ENCODE measurements around the gene CLDN10.

Gene CLDN10

GRCh38 chr13:95552539-95553441, at the start of gene CLDN10:
TSS of gene CLDN10 (plus strand) at chr13:95552720. CDS start at chr13:95552754, 34 bp downstream.
- no peak within 1 kb of the TSS for H3K4me3 ChIP-seq (ENCODE audit: low read depth in 1 of 2, low read length in 2 of 2)
- no peaks in the 10 kb centered on the region for H3K9me3 ChIP-seq (ENCODE audit: control insufficient read depth in 1 of 2, low read length in 2 of 2)
- no peak within 1 kb of the TSS for H3K27ac ChIP-seq (ENCODE audit: low read depth, low read length)

GRCh38 chr13:95503662-95504061, 48.9 kb upstream of the CLDN10 start:
- peaks cover 0 to 4% of the 10 kb centered on the region in 2 donors for H3K27me3 ChIP-seq (ENCODE audit: control insufficient read depth in 1 of 2, insufficient read depth in 2 of 2, low read length in 2 of 2)
- no peak overlapping the region for H3K27ac ChIP-seq (ENCODE audit: low read depth, low read length)
- H3K4me3 ChIP-seq (ENCODE audit: low read depth in 1 of 2, low read length in 2 of 2), result no peak overlapping the region
- no peaks in the 10 kb centered on the region for H3K4me1 ChIP-seq (ENCODE audit: control insufficient read depth in 1 of 2, insufficient read depth in 2 of 2, low read length in 2 of 2)
- H3K9ac ChIP-seq (ENCODE audit: low read depth in 1 of 2, low read length in 2 of 2), result no peak overlapping the region
- no peaks in the 10 kb centered on the region for H3K36me3 ChIP-seq (ENCODE audit: control insufficient read depth in 1 of 2, insufficient read depth in 2 of 2, low read length in 2 of 2)
- H3K9me3 ChIP-seq (ENCODE audit: control insufficient read depth in 1 of 2, low read length in 2 of 2), result no peaks in the 10 kb centered on the region

More at GRCh38 chr13:95552539-95553441, at the start of gene CLDN10:
- Histone ChIP-seq H3K9ac (ENCODE audit: low read depth in 1 of 2, low read length in 2 of 2) (no peak within 1 kb of the TSS), H3K36me3 (ENCODE audit: control insufficient read depth in 1 of 2, insufficient read depth in 2 of 2, low read length in 2 of 2) (no peaks in the 10 kb centered on the region), H3K4me1 (ENCODE audit: control insufficient read depth in 1 of 2, insufficient read depth in 2 of 2, low read length in 2 of 2) (no peaks in the 10 kb centered on the region), H3K27me3 (ENCODE audit: control insufficient read depth in 1 of 2, insufficient read depth in 2 of 2, low read length in 2 of 2) (peaks cover 43 to 45% of the 10 kb centered on the region in 2 donors)

GRCh38 chr13:95505265-95505664, 47.3 kb upstream of the CLDN10 start:
- Histone ChIP-seq H3K9ac (ENCODE audit: low read depth in 1 of 2, low read length in 2 of 2) (no peak overlapping the region), H3K36me3 (ENCODE audit: control insufficient read depth in 1 of 2, insufficient read depth in 2 of 2, low read length in 2 of 2) (no peaks in the 10 kb centered on the region)

GRCh38 chr13:95505986-95506385, 46.5 kb upstream of the CLDN10 start:
- H3K27ac ChIP-seq (ENCODE audit: low read depth, low read length), result no peak overlapping the region
- peaks cover 0 to 4% of the 10 kb centered on the region in 2 donors for H3K27me3 ChIP-seq (ENCODE audit: control insufficient read depth in 1 of 2, insufficient read depth in 2 of 2, low read length in 2 of 2)
- no peaks in the 10 kb centered on the region for H3K9me3 ChIP-seq (ENCODE audit: control insufficient read depth in 1 of 2, low read length in 2 of 2)
- H3K9ac ChIP-seq (ENCODE audit: low read depth in 1 of 2, low read length in 2 of 2), result no peak overlapping the region
- no peak overlapping the region for H3K4me3 ChIP-seq (ENCODE audit: low read depth in 1 of 2, low read length in 2 of 2)
- no peaks in the 10 kb centered on the region for H3K36me3 ChIP-seq (ENCODE audit: control insufficient read depth in 1 of 2, insufficient read depth in 2 of 2, low read length in 2 of 2)
- H3K4me1 ChIP-seq (ENCODE audit: control insufficient read depth in 1 of 2, insufficient read depth in 2 of 2, low read length in 2 of 2), result no peaks in the 10 kb centered on the region

More at GRCh38 chr13:95505265-95505664, 47.3 kb upstream of the CLDN10 start:
- Histone ChIP-seq H3K4me1 (ENCODE audit: control insufficient read depth in 1 of 2, insufficient read depth in 2 of 2, low read length in 2 of 2) (no peaks in the 10 kb centered on the region), H3K27ac (ENCODE audit: low read depth, low read length) (no peak overlapping the region), H3K4me3 (ENCODE audit: low read depth in 1 of 2, low read length in 2 of 2) (no peak overlapping the region), H3K9me3 (ENCODE audit: control insufficient read depth in 1 of 2, low read length in 2 of 2) (no peaks in the 10 kb centered on the region), H3K27me3 (ENCODE audit: control insufficient read depth in 1 of 2, insufficient read depth in 2 of 2, low read length in 2 of 2) (peaks cover 0 to 4% of the 10 kb centered on the region in 2 donors)

GRCh38 chr13:95507991-95508390, 44.5 kb upstream of the CLDN10 start:
- Histone ChIP-seq H3K27me3 (ENCODE audit: control insufficient read depth in 1 of 2, insufficient read depth in 2 of 2, low read length in 2 of 2) (peaks cover 0 to 4% of the 10 kb centered on the region in 2 donors), H3K4me1 (ENCODE audit: control insufficient read depth in 1 of 2, insufficient read depth in 2 of 2, low read length in 2 of 2) (no peaks in the 10 kb centered on the region), H3K9ac (ENCODE audit: low read depth in 1 of 2, low read length in 2 of 2) (no peak overlapping the region), H3K27ac (ENCODE audit: low read depth, low read length) (no peak overlapping the region), H3K4me3 (ENCODE audit: low read depth in 1 of 2, low read length in 2 of 2) (no peak overlapping the region), H3K9me3 (ENCODE audit: control insufficient read depth in 1 of 2, low read length in 2 of 2) (no peaks in the 10 kb centered on the region), H3K36me3 (ENCODE audit: control insufficient read depth in 1 of 2, insufficient read depth in 2 of 2, low read length in 2 of 2) (no peaks in the 10 kb centered on the region)

- no peak overlapping the region for H3K27ac ChIP-seq (ENCODE audit: low read depth, low read length)
- no peaks in the 10 kb centered on the region for H3K36me3 ChIP-seq (ENCODE audit: control insufficient read depth in 1 of 2, insufficient read depth in 2 of 2, low read length in 2 of 2)
- no peak overlapping the region for H3K4me3 ChIP-seq (ENCODE audit: low read depth in 1 of 2, low read length in 2 of 2)
These were observed 43.5 kb upstream of the CLDN10 start for GRCh38 chr13:95508996-95509395.

GRCh38 chr13:95509521-95510310, 42.8 kb upstream of the CLDN10 start:
- H3K4me3 ChIP-seq (ENCODE audit: low read depth in 1 of 2, low read length in 2 of 2), result no peak overlapping the region
- H3K9ac ChIP-seq (ENCODE audit: low read depth in 1 of 2, low read length in 2 of 2), result no peak overlapping the region
- H3K27ac ChIP-seq (ENCODE audit: low read depth, low read length), result no peak overlapping the region
- H3K9me3 ChIP-seq (ENCODE audit: control insufficient read depth in 1 of 2, low read length in 2 of 2), result no peaks in the 10 kb centered on the region
- peaks cover 0 to 4% of the 10 kb centered on the region in 2 donors for H3K27me3 ChIP-seq (ENCODE audit: control insufficient read depth in 1 of 2, insufficient read depth in 2 of 2, low read length in 2 of 2)
- H3K4me1 ChIP-seq (ENCODE audit: control insufficient read depth in 1 of 2, insufficient read depth in 2 of 2, low read length in 2 of 2), result no peaks in the 10 kb centered on the region
- no peaks in the 10 kb centered on the region for H3K36me3 ChIP-seq (ENCODE audit: control insufficient read depth in 1 of 2, insufficient read depth in 2 of 2, low read length in 2 of 2)

More at GRCh38 chr13:95508996-95509395, 43.5 kb upstream of the CLDN10 start:
- Histone ChIP-seq H3K9ac (ENCODE audit: low read depth in 1 of 2, low read length in 2 of 2) (no peak overlapping the region), H3K4me1 (ENCODE audit: control insufficient read depth in 1 of 2, insufficient read depth in 2 of 2, low read length in 2 of 2) (no peaks in the 10 kb centered on the region), H3K9me3 (ENCODE audit: control insufficient read depth in 1 of 2, low read length in 2 of 2) (no peaks in the 10 kb centered on the region), H3K27me3 (ENCODE audit: control insufficient read depth in 1 of 2, insufficient read depth in 2 of 2, low read length in 2 of 2) (peaks cover 0 to 4% of the 10 kb centered on the region in 2 donors)

GRCh38 chr13:95510950-95511349, 41.6 kb upstream of the CLDN10 start:
- H3K4me1 ChIP-seq (ENCODE audit: control insufficient read depth in 1 of 2, insufficient read depth in 2 of 2, low read length in 2 of 2), result no peaks in the 10 kb centered on the region
- no peak overlapping the region for H3K27ac ChIP-seq (ENCODE audit: low read depth, low read length)
- H3K36me3 ChIP-seq (ENCODE audit: control insufficient read depth in 1 of 2, insufficient read depth in 2 of 2, low read length in 2 of 2), result no peaks in the 10 kb centered on the region
- H3K4me3 ChIP-seq (ENCODE audit: low read depth in 1 of 2, low read length in 2 of 2), result no peak overlapping the region
- H3K9me3 ChIP-seq (ENCODE audit: control insufficient read depth in 1 of 2, low read length in 2 of 2), result no peaks in the 10 kb centered on the region
- H3K27me3 ChIP-seq (ENCODE audit: control insufficient read depth in 1 of 2, insufficient read depth in 2 of 2, low read length in 2 of 2), result peaks cover 0 to 4% of the 10 kb centered on the region in 2 donors
- H3K9ac ChIP-seq (ENCODE audit: low read depth in 1 of 2, low read length in 2 of 2), result no peak overlapping the region

GRCh38 chr13:95512424-95512823, 40.1 kb upstream of the CLDN10 start:
- no peak overlapping the region for H3K27ac ChIP-seq (ENCODE audit: low read depth, low read length)
- no peaks in the 10 kb centered on the region for H3K27me3 ChIP-seq (ENCODE audit: control insufficient read depth in 1 of 2, insufficient read depth in 2 of 2, low read length in 2 of 2)
- no peaks in the 10 kb centered on the region for H3K4me1 ChIP-seq (ENCODE audit: control insufficient read depth in 1 of 2, insufficient read depth in 2 of 2, low read length in 2 of 2)
- no peaks in the 10 kb centered on the region for H3K9me3 ChIP-seq (ENCODE audit: control insufficient read depth in 1 of 2, low read length in 2 of 2)
- H3K9ac ChIP-seq (ENCODE audit: low read depth in 1 of 2, low read length in 2 of 2), result no peak overlapping the region
- no peak overlapping the region for H3K4me3 ChIP-seq (ENCODE audit: low read depth in 1 of 2, low read length in 2 of 2)
- H3K36me3 ChIP-seq (ENCODE audit: control insufficient read depth in 1 of 2, insufficient read depth in 2 of 2, low read length in 2 of 2), result no peaks in the 10 kb centered on the region

GRCh38 chr13:95512957-95513356, 39.6 kb upstream of the CLDN10 start:
- no peaks in the 10 kb centered on the region for H3K27me3 ChIP-seq (ENCODE audit: control insufficient read depth in 1 of 2, insufficient read depth in 2 of 2, low read length in 2 of 2)
- no peaks in the 10 kb centered on the region for H3K4me1 ChIP-seq (ENCODE audit: control insufficient read depth in 1 of 2, insufficient read depth in 2 of 2, low read length in 2 of 2)
- no peaks in the 10 kb centered on the region for H3K36me3 ChIP-seq (ENCODE audit: control insufficient read depth in 1 of 2, insufficient read depth in 2 of 2, low read length in 2 of 2)
- no peaks in the 10 kb centered on the region for H3K9me3 ChIP-seq (ENCODE audit: control insufficient read depth in 1 of 2, low read length in 2 of 2)
- no peak overlapping the region for H3K4me3 ChIP-seq (ENCODE audit: low read depth in 1 of 2, low read length in 2 of 2)
- H3K27ac ChIP-seq (ENCODE audit: low read depth, low read length), result no peak overlapping the region
- H3K9ac ChIP-seq (ENCODE audit: low read depth in 1 of 2, low read length in 2 of 2), result no peak overlapping the region
